CD8-positive, alpha-beta memory T cell (primary cell): Measurements from ENCODE around the gene ARHGAP32. TPM values are rescaled to one million over a fixed set of nuclear protein-coding genes. Genes with fewer than 3 reads are reported as not detected.
A peak's percentile ranks its signal among the peaks of the same experiment; 100 is the strongest.
"Not testable (repeated sequence)": the region's sequence is repeated elsewhere in the genome, so short reads cannot be mapped to it uniquely, and the experiment has no call there.

Source experiments
- CTCF ChIA-PET: fragments of 350-600 bp; sonication (Branson Sonifier 250); formaldehyde crosslinking; loops from one replicate; lab custom pipeline; 2021; ENCODE audit warnings: antibody characterized with exemption; lab: Charles Lee
- POLR2A ChIA-PET: fragments of 350-600 bp; sonication (Branson Sonifier 250); formaldehyde crosslinking; loops from one replicate; lab custom pipeline; 2021; ENCODE audit warnings: antibody characterized with exemption; lab: Charles Lee
- DNase-seq, 5 donors: peaks; one replicate each; pipeline versions ENCODE4 v3.0.0 to v3.0.0-alpha.2; 2020 to 2022; ENCODE audit warnings: mixed read lengths in 1 of 5
- H3K27ac ChIP-seq: one replicate; pipeline ENCODE4 v1.7.0; 2013; ENCODE audit warnings: low read depth, mild to moderate bottlenecking, low read length, moderate library complexity
- H3K27me3 ChIP-seq: 2 replicates; pipeline ENCODE4 v1.7.0; 2013; ENCODE audit warnings: low read length, mild to moderate bottlenecking; ENCODE audit not compliant: insufficient read depth, poor library complexity, severe bottlenecking
- H3K36me3 ChIP-seq: 2 replicates; pipeline ENCODE4 v1.7.0; 2013; ENCODE audit warnings: mild to moderate bottlenecking, low read length, moderate library complexity; ENCODE audit not compliant: insufficient read depth
- H3K4me1 ChIP-seq: 2 replicates; pipeline ENCODE4 v1.7.0; 2013; ENCODE audit warnings: mild to moderate bottlenecking, low read length, moderate library complexity; ENCODE audit not compliant: insufficient read depth
- H3K4me3 ChIP-seq: 2 replicates; pipeline ENCODE4 v1.7.0; 2013; ENCODE audit warnings: mild to moderate bottlenecking, low read length
- H3K9me3 ChIP-seq: 2 replicates; pipeline ENCODE4 v1.7.0; 2013; ENCODE audit warnings: mild to moderate bottlenecking, low read length
- H3K27ac Mint-ChIP-seq, 8 donors: one replicate each; pipeline ENCODE4 v1.8.0; 2020 to 2021; ENCODE audit warnings: mixed read lengths in 8 of 8, mild to moderate bottlenecking in 6 of 8, inconsistent platforms in 3 of 8, moderate library complexity in 3 of 8
- H3K27me3 Mint-ChIP-seq, 2 donors: one replicate each; pipeline ENCODE4 v1.8.0; 2020 to 2021; ENCODE audit warnings: mixed read lengths in 2 of 2, mild to moderate bottlenecking in 1 of 2, moderate library complexity in 1 of 2
- H3K36me3 Mint-ChIP-seq, 3 donors: one replicate each; pipeline ENCODE4 v1.8.0; 2020 to 2021; ENCODE audit warnings: mixed read lengths in 3 of 3, inconsistent platforms in 1 of 3, mild to moderate bottlenecking in 1 of 3
- H3K4me1 Mint-ChIP-seq, 3 donors: one replicate each; pipeline ENCODE4 v1.8.0; 2020 to 2021; ENCODE audit warnings: mixed read lengths in 3 of 3, inconsistent platforms in 1 of 3, mild to moderate bottlenecking in 1 of 3
- H3K4me3 Mint-ChIP-seq, 7 donors: one replicate each; pipeline ENCODE4 v1.8.0; 2020 to 2021; ENCODE audit warnings: mixed read lengths in 7 of 7, mild to moderate bottlenecking in 6 of 7, moderate library complexity in 4 of 7, inconsistent platforms in 2 of 7
- H3K9me3 Mint-ChIP-seq, 5 donors: one replicate each; pipeline ENCODE4 v1.8.0; 2020 to 2022; ENCODE audit warnings: mixed read lengths in 5 of 5, mild to moderate bottlenecking in 3 of 5, moderate library complexity in 2 of 5, inconsistent platforms in 1 of 5
- polyA plus RNA-seq: library from polyadenylated mRNA; unstranded; fragments of 300-500 nt; fragmentation: Illumina TruSeq; gene quantifications from one replicate; pipeline ENCODE4 v1.2.3, GENCODE V29; 2021
- total RNA-seq, 2 experiments: library from RNA; stranded (reverse); gene quantifications; one replicate each; pipeline ENCODE4 v1.2.3, GENCODE V29; 2021

Gene ARHGAP32
- total and polyA plus RNA-seq, 3 experiments from 2014 or later = 0.48 to 3.1 (median 2.1) TPM

GRCh38 chr11:128924510-128925249, 267.4 kb downstream of the ARHGAP32 start:
- no peak overlapping the region for H3K4me3 Mint-ChIP-seq
- H3K9me3 Mint-ChIP-seq = no peaks in the 10 kb centered on the region
- Histone ChIP-seq H3K9me3 (no peaks in the 10 kb centered on the region), H3K27ac (no peak overlapping the region), H3K27me3 (no peaks in the 10 kb centered on the region), H3K4me1 (no peaks in the 10 kb centered on the region), H3K36me3 (no peaks in the 10 kb centered on the region), H3K4me3 (no peak overlapping the region)
- no peak overlapping the region for H3K27ac Mint-ChIP-seq
- ChIA-PET CTCF (interaction anchor here (1.3 to 1.6 kb wide), 2 partner anchors 40 to 885 kb away, joined by 3 read pairs; no protein-coding TSS in a partner anchor), POLR2A (no interaction called here)
- DNase-seq = no peak
- peaks cover 12 to 22% of the 10 kb centered on the region in 2 donors for H3K27me3 Mint-ChIP-seq
- no peaks in the 10 kb centered on the region for H3K36me3 Mint-ChIP-seq
- H3K4me1 Mint-ChIP-seq = peaks cover 11 to 13% (median 12%) of the 10 kb centered on the region in 3 donors

- no peak overlapping the region for H3K4me3 ChIP-seq
- no peaks in the 10 kb centered on the region for H3K27me3 ChIP-seq
- DNase-seq = no peak
- Mint-ChIP-seq H3K27me3 (peaks cover 12 to 22% of the 10 kb centered on the region in 2 donors), H3K4me1 (peaks cover 8 to 13% (median 11%) of the 10 kb centered on the region in 3 donors), H3K36me3 (no peaks in the 10 kb centered on the region), H3K27ac (no peak overlapping the region), H3K9me3 (no peaks in the 10 kb centered on the region), H3K4me3 (no peak overlapping the region)
- CTCF ChIA-PET = interaction anchor here (1.6 kb wide), 1 partner anchor 885 kb away, joined by 3 read pairs; no protein-coding TSS in a partner anchor
- POLR2A ChIA-PET = no interaction called here
- no peaks in the 10 kb centered on the region for H3K36me3 ChIP-seq
- no peaks in the 10 kb centered on the region for H3K4me1 ChIP-seq
- no peaks in the 10 kb centered on the region for H3K9me3 ChIP-seq
- no peak overlapping the region for H3K27ac ChIP-seq
Measured at GRCh38 chr11:128924104-128924503, 268.0 kb downstream of the ARHGAP32 start.

GRCh38 chr11:128921793-128922192, 270.3 kb downstream of the ARHGAP32 start:
- Histone ChIP-seq H3K27ac (no peak overlapping the region), H3K4me3 (no peak overlapping the region), H3K4me1 (no peaks in the 10 kb centered on the region), H3K9me3 (no peaks in the 10 kb centered on the region), H3K36me3 (no peaks in the 10 kb centered on the region), H3K27me3 (no peaks in the 10 kb centered on the region)
- DNase-seq = no peak
- ChIA-PET CTCF (no interaction called here), POLR2A (no interaction called here)
- Mint-ChIP-seq H3K27me3 (peaks cover 16 to 25% of the 10 kb centered on the region in 2 donors), H3K36me3 (no peaks in the 10 kb centered on the region), H3K4me1 (peaks cover 0 to 3% (median 0%) of the 10 kb centered on the region in 3 donors), H3K27ac (no peak overlapping the region), H3K9me3 (no peaks in the 10 kb centered on the region), H3K4me3 (no peak overlapping the region)

GRCh38 chr11:128920666-128921065, 271.5 kb downstream of the ARHGAP32 start:
- Mint-ChIP-seq H3K27ac (no peak overlapping the region), H3K4me1 (peaks cover 0 to 3% (median 0%) of the 10 kb centered on the region in 3 donors), H3K27me3 (peaks cover 16 to 32% of the 10 kb centered on the region in 2 donors), H3K4me3 (no peak overlapping the region), H3K9me3 (no peaks in the 10 kb centered on the region), H3K36me3 (peaks cover 0 to 5% (median 2%) of the 10 kb centered on the region in 3 donors)
- H3K36me3 ChIP-seq = no peaks in the 10 kb centered on the region
- H3K4me3 ChIP-seq = no peak overlapping the region
- ChIA-PET POLR2A (no interaction called here), CTCF (no interaction called here)
- no peak overlapping the region for H3K27ac ChIP-seq
- no peaks in the 10 kb centered on the region for H3K4me1 ChIP-seq
- H3K9me3 ChIP-seq = no peaks in the 10 kb centered on the region
- no peaks in the 10 kb centered on the region for H3K27me3 ChIP-seq
- DNase-seq = no peak

GRCh38 chr11:128919635-128920034, 272.5 kb downstream of the ARHGAP32 start:
- CTCF ChIA-PET, POLR2A ChIA-PET, H3K4me1 ChIP-seq, H3K4me3 ChIP-seq, H3K27ac Mint-ChIP-seq, H3K27me3 ChIP-seq, H3K9me3 ChIP-seq, H3K27ac ChIP-seq, DNase-seq, H3K36me3 ChIP-seq, H3K36me3 Mint-ChIP-seq, H3K4me3 Mint-ChIP-seq, H3K4me1 Mint-ChIP-seq, H3K9me3 Mint-ChIP-seq: not testable (repeated sequence)
- peaks cover 16 to 39% of the 10 kb centered on the region in 2 donors for H3K27me3 Mint-ChIP-seq

GRCh38 chr11:128919216-128919615, 272.9 kb downstream of the ARHGAP32 start:
- H3K36me3 Mint-ChIP-seq = peaks cover 0 to 5% (median 3%) of the 10 kb centered on the region in 3 donors
- H3K4me3 Mint-ChIP-seq = no peak overlapping the region
- Histone ChIP-seq H3K27ac (no peak overlapping the region), H3K4me1 (no peaks in the 10 kb centered on the region), H3K4me3 (no peak overlapping the region), H3K27me3 (no peaks in the 10 kb centered on the region), H3K36me3 (no peaks in the 10 kb centered on the region), H3K9me3 (no peaks in the 10 kb centered on the region)
- CTCF ChIA-PET = interaction anchor here (1.2 kb wide), 1 partner anchor 14 kb away, joined by 3 read pairs; no protein-coding TSS in a partner anchor
- no peak for DNase-seq
- no peak overlapping the region for H3K27ac Mint-ChIP-seq
- H3K4me1 Mint-ChIP-seq = peaks cover 0 to 3% (median 0%) of the 10 kb centered on the region in 3 donors
- no peaks in the 10 kb centered on the region for H3K9me3 Mint-ChIP-seq
- POLR2A ChIA-PET = no interaction called here
- H3K27me3 Mint-ChIP-seq = peaks cover 18 to 39% of the 10 kb centered on the region in 2 donors

GRCh38 chr11:128917144-128917724, 274.9 kb downstream of the ARHGAP32 start:
- Histone ChIP-seq H3K4me3 (no peak overlapping the region), H3K9me3 (no peaks in the 10 kb centered on the region), H3K27ac (no peak overlapping the region), H3K27me3 (no peaks in the 10 kb centered on the region), H3K36me3 (no peaks in the 10 kb centered on the region), H3K4me1 (no peaks in the 10 kb centered on the region)
- Mint-ChIP-seq H3K27me3 (peaks cover 24 to 45% of the 10 kb centered on the region in 2 donors), H3K27ac (no peak overlapping the region), H3K4me1 (peaks cover 0 to 3% (median 0%) of the 10 kb centered on the region in 3 donors), H3K9me3 (no peaks in the 10 kb centered on the region), H3K4me3 (peak overlapping the region in 1 of 7 donors; percentile 10), H3K36me3 (peaks cover 0 to 5% (median 3%) of the 10 kb centered on the region in 3 donors)
- DNase-seq = no peak
- CTCF ChIA-PET = no interaction called here
- POLR2A ChIA-PET = no interaction called here

- Mint-ChIP-seq H3K27me3 (peaks cover 23 to 48% of the 10 kb centered on the region in 2 donors), H3K36me3 (peaks cover 0 to 5% (median 3%) of the 10 kb centered on the region in 3 donors), H3K4me1 (peaks cover 0 to 3% (median 0%) of the 10 kb centered on the region in 3 donors), H3K27ac (peak overlapping the region in 1 of 8 donors; percentile 21), H3K4me3 (no peak overlapping the region), H3K9me3 (peaks cover 0 to under 1% (median 0%) of the 10 kb centered on the region in 5 donors)
- DNase-seq = no peak
- Histone ChIP-seq H3K36me3 (no peaks in the 10 kb centered on the region), H3K4me3 (no peak overlapping the region), H3K4me1 (no peaks in the 10 kb centered on the region), H3K27me3 (no peaks in the 10 kb centered on the region), H3K27ac (no peak overlapping the region), H3K9me3 (no peaks in the 10 kb centered on the region)
- ChIA-PET CTCF (no interaction called here), POLR2A (no interaction called here)
Measured at GRCh38 chr11:128916681-128917080, 275.4 kb downstream of the ARHGAP32 start.
